Vagina (tissue), 2 donors: ENCODE measurements around the gene PIGM. TPM values are rescaled to one million over a fixed set of nuclear protein-coding genes. Genes with fewer than 3 reads are reported as not detected.

Experiments
- DNase-seq, 2 donors: peaks; one replicate each; pipeline ENCODE4 v3.0.0-alpha.2; 2017; ENCODE audit errors: extremely low spot score in 2 of 2
- H3K27ac ChIP-seq: fragments of 200-600 bp; sonication (generic); one replicate; pipeline ENCODE4 v1.5.1; 2019
- H3K27me3 ChIP-seq: fragments of 200-600 bp; sonication (generic); one replicate; pipeline ENCODE4 v1.5.1; 2019
- H3K36me3 ChIP-seq, 2 donors: fragments of 200-600 bp; sonication (generic); one replicate each; pipeline ENCODE4 v1.5.1; 2017 to 2019
- H3K4me1 ChIP-seq: fragments of 200-600 bp; sonication (generic); one replicate; pipeline ENCODE4 v1.5.1; 2019
- H3K4me3 ChIP-seq, 2 donors: fragments of 200-600 bp; sonication (generic); 1 replicate in 1 of 2; 2 replicates in 1 of 2; pipeline ENCODE4 v1.5.1; 2016 to 2019
- H3K9me3 ChIP-seq: fragments of 200-600 bp; sonication (generic); one replicate; pipeline ENCODE4 v1.5.1; 2019
- POLR2A ChIP-seq, 2 donors: fragments of 450-650 bp; IDR thresholded peaks; one replicate each; pipeline ENCODE4 v1.6.1; 2017; ENCODE audit warnings: antibody characterized with exemption in 2 of 2, mild to moderate bottlenecking in 2 of 2, moderate library complexity in 2 of 2
- POLR2AphosphoS5 ChIP-seq, 2 donors: sonication (generic); formaldehyde crosslinking; IDR thresholded peaks; one replicate each; pipeline ENCODE4 v1.9.0; 2017; ENCODE audit warnings: antibody characterized with exemption in 2 of 2, mild to moderate bottlenecking in 2 of 2, low read depth in 1 of 2; ENCODE audit not compliant: insufficient read depth in 1 of 2
- intact Hi-C: fragments of 100-400 bp; cut with DNase I; formaldehyde crosslinking; loops from one replicate; pipeline ENCODE4 v1.15.1; 2023
- total RNA-seq: library from RNA; depleted of rRNA; stranded (reverse); fragments of >200 nt; gene quantifications from one replicate; pipeline ENCODE4 v1.2.3, GENCODE V29; 2016
- TF ChIP-seq, protein P1 (sequence below), 3 experiments: fragments of 450-650 bp in 2 of 3; fragments of 200-600 bp in 1 of 3; sonication (generic) in 1 of 3; IDR thresholded peaks; one replicate each; pipeline ENCODE4 v1.5.1; 2017 to 2019; ENCODE audit warnings: antibody characterized with exemption in 3 of 3, mild to moderate bottlenecking in 2 of 3, moderate library complexity in 2 of 3

The PIGM gene
- total RNA-seq, 1 donor from 2014 or later: 2.7 TPM

GRCh38 chr1:160004001-160004400 lies 27.8 kb downstream of the PIGM start:
- Histone ChIP-seq H3K4me1 (no peaks in the 10 kb centered on the region), H3K4me3 (no peak overlapping the region), H3K36me3 (no peaks in the 10 kb centered on the region), H3K27ac (no peak overlapping the region), H3K27me3 (no peaks in the 10 kb centered on the region), H3K9me3 (no peaks in the 10 kb centered on the region)
- no peak for DNase-seq
- no peak for TF ChIP-seq POLR2AphosphoS5 (IDR thresholded peaks at IDR 0.05; ENCODE audit: insufficient read depth in 1 of 2, low read depth in 1 of 2)
- no peak for TF ChIP-seq POLR2A (IDR thresholded peaks at IDR 0.05)
- TF ChIP-seq, protein P1, sequence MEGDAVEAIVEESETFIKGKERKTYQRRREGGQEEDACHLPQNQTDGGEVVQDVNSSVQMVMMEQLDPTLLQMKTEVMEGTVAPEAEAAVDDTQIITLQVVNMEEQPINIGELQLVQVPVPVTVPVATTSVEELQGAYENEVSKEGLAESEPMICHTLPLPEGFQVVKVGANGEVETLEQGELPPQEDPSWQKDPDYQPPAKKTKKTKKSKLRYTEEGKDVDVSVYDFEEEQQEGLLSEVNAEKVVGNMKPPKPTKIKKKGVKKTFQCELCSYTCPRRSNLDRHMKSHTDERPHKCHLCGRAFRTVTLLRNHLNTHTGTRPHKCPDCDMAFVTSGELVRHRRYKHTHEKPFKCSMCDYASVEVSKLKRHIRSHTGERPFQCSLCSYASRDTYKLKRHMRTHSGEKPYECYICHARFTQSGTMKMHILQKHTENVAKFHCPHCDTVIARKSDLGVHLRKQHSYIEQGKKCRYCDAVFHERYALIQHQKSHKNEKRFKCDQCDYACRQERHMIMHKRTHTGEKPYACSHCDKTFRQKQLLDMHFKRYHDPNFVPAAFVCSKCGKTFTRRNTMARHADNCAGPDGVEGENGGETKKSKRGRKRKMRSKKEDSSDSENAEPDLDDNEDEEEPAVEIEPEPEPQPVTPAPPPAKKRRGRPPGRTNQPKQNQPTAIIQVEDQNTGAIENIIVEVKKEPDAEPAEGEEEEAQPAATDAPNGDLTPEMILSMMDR (IDR thresholded peaks at IDR 0.05): no peak
- intact Hi-C loops: no loop called here

DNA sequence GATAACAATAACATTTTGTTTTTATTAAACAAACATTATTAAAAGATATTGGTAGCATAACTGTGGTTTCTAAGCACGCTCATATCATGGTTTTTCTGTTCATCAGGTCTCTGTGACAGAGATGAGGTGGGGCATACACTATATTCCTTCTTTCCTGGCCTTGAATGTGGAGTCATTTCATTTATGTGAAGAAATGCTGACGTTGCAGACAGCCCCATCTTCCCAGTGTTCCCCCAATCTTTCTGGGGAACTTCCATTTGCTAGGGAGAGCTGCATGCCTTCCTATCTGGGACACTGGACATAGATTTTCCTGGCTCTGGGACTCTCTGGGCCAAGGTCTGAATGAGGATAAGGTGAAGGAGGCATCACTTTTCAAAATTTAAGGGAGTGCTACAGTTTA lies 30.4 kb downstream of the PIGM start:
- no peak overlapping the region for H3K27ac ChIP-seq
- no peaks in the 10 kb centered on the region for H3K4me1 ChIP-seq
- TF ChIP-seq POLR2AphosphoS5 (IDR thresholded peaks at IDR 0.05; ENCODE audit: insufficient read depth in 1 of 2, low read depth in 1 of 2): no peak
- TF ChIP-seq, protein P1 (IDR thresholded peaks at IDR 0.05): no peak
- TF ChIP-seq POLR2A (IDR thresholded peaks at IDR 0.05): no peak
- DNase-seq: no peak
- H3K27me3 ChIP-seq: no peaks in the 10 kb centered on the region
- no peaks in the 10 kb centered on the region for H3K9me3 ChIP-seq
- H3K36me3 ChIP-seq: no peaks in the 10 kb centered on the region
- intact Hi-C loops: no loop called here
- H3K4me3 ChIP-seq: no peak overlapping the region

DNA sequence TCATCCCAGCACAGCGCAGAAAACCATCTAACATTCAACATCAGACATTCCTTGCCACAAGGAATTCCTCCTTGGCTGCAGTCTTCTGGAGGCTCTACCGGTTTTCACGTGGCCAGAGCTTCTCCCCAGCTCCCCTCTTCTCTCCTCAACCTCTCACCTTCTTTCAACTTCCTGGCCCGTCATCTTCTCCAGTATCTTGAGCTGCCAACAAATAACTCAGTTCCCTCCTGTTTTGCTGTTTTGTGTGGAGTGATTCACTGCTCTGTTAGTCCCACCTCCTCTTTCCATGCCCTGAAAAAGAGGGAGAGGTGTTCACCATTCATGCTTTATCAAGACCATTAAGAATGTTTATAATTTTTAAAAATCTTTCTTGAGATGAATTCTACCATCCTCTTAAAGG lies 32.6 kb downstream of the PIGM start:
- H3K27ac ChIP-seq: no peak overlapping the region
- no peaks in the 10 kb centered on the region for H3K9me3 ChIP-seq
- no peaks in the 10 kb centered on the region for H3K4me1 ChIP-seq
- no peaks in the 10 kb centered on the region for H3K36me3 ChIP-seq
- no peak for TF ChIP-seq POLR2AphosphoS5 (IDR thresholded peaks at IDR 0.05; ENCODE audit: insufficient read depth in 1 of 2, low read depth in 1 of 2)
- intact Hi-C loops: no loop called here
- no peak for DNase-seq
- no peak overlapping the region for H3K4me3 ChIP-seq
- H3K27me3 ChIP-seq: no peaks in the 10 kb centered on the region

- TF ChIP-seq, protein P1 (IDR thresholded peaks at IDR 0.05): no peak
- no peak for TF ChIP-seq POLR2A (IDR thresholded peaks at IDR 0.05)
- TF ChIP-seq POLR2AphosphoS5 (IDR thresholded peaks at IDR 0.05; ENCODE audit: insufficient read depth in 1 of 2, low read depth in 1 of 2): no peak
- H3K9me3 ChIP-seq: no peaks in the 10 kb centered on the region
- H3K36me3 ChIP-seq: no peaks in the 10 kb centered on the region
- no peak overlapping the region for H3K4me3 ChIP-seq
- intact Hi-C loops: no loop called here
- H3K27me3 ChIP-seq: no peaks in the 10 kb centered on the region
- DNase-seq: no peak
- no peak overlapping the region for H3K27ac ChIP-seq
- no peaks in the 10 kb centered on the region for H3K4me1 ChIP-seq
Observed at GRCh38 chr1:159996653-159997052, 35.1 kb downstream of the PIGM start.

- Histone ChIP-seq H3K4me1 (no peaks in the 10 kb centered on the region), H3K27me3 (no peaks in the 10 kb centered on the region), H3K27ac (no peak overlapping the region), H3K9me3 (no peaks in the 10 kb centered on the region), H3K4me3 (no peak overlapping the region), H3K36me3 (no peaks in the 10 kb centered on the region)
- intact Hi-C loops: no loop called here
- TF ChIP-seq POLR2AphosphoS5 (IDR thresholded peaks at IDR 0.05; ENCODE audit: insufficient read depth in 1 of 2, low read depth in 1 of 2) (no peak), POLR2A (IDR thresholded peaks at IDR 0.05) (no peak)
- TF ChIP-seq, protein P1 (IDR thresholded peaks at IDR 0.05): no peak
- DNase-seq: no peak
Observed at GRCh38 chr1:159994896-159995295, 36.9 kb downstream of the PIGM start.

DNA sequence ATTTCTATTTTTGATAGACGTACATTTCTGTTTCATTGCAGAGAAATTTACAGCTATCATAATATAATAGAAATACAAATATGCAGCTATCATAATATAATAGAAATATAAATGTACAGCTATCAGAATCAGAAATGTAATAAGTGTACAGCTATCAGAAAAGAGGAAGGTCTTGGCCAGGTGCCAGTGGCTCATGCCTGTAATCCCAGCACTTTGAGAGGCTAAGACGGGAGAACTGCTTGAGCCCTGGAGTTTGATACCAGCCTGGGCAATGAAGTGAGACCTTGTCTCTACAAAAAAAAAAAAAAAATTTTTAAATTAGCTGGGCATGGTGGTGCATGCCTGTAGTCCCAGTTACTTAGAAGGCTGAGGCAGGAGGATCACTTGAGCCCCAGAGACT lies 37.9 kb downstream of the PIGM start:
- Histone ChIP-seq H3K9me3 (no peaks in the 10 kb centered on the region), H3K36me3 (no peaks in the 10 kb centered on the region), H3K4me1 (no peaks in the 10 kb centered on the region), H3K27me3 (no peaks in the 10 kb centered on the region), H3K4me3 (no peak overlapping the region), H3K27ac (no peak overlapping the region)
- intact Hi-C loops: no loop called here
- TF ChIP-seq POLR2AphosphoS5 (IDR thresholded peaks at IDR 0.05; ENCODE audit: insufficient read depth in 1 of 2, low read depth in 1 of 2): no peak
- TF ChIP-seq, protein P1 (IDR thresholded peaks at IDR 0.05): no peak
- TF ChIP-seq POLR2A (IDR thresholded peaks at IDR 0.05): no peak
- DNase-seq: no peak
